Brain microvascular endothelial cell (primary cell): Measurements from ENCODE around the gene TARM1.
"Not testable (repeated sequence)": the region's sequence is repeated elsewhere in the genome, so short reads cannot be mapped to it uniquely, and the experiment has no call there.

Experiments used
- DNase-seq: peaks from one replicate; pipeline ENCODE4 v3.0.0-alpha.2; 2020
- H3K27ac ChIP-seq: fragments of 250-450 bp; sonication (Bioruptor Pico); 2 replicates; pipeline ENCODE4 v1.5.1; 2020; ENCODE audit warnings: mild to moderate bottlenecking, moderate library complexity
- H3K27me3 ChIP-seq: fragments of 250-450 bp; sonication (Bioruptor Pico); replicated peaks from 2 replicates; pipeline ENCODE4 v1.5.1; 2020; ENCODE audit warnings: mild to moderate bottlenecking
- H3K36me3 ChIP-seq: fragments of 250-450 bp; sonication (Bioruptor Pico); replicated peaks from 2 replicates; pipeline ENCODE4 v1.5.1; 2020; ENCODE audit warnings: mild to moderate bottlenecking
- H3K4me3 ChIP-seq: 2 replicates; pipeline ENCODE4 v1.5.1; 2011; ENCODE audit warnings: low read depth, mild to moderate bottlenecking, control low read depth, low read length, moderate library complexity
- CTCF ChIP-seq: IDR thresholded peaks from 2 replicates; pipeline ENCODE4 v1.5.1; 2011; ENCODE audit warnings: low read depth, mild to moderate bottlenecking, moderate library complexity, low read length, control low read depth, inconsistent platforms; ENCODE audit errors: missing control alignments
- in situ Hi-C: cut with HindIII; loops from 2 replicates; pipeline ENCODE4 v1.10.0; 2017; ENCODE audit warnings: low sequenced_read_pairs, low pct_ligation_motif_present

The TARM1 gene

DNA sequence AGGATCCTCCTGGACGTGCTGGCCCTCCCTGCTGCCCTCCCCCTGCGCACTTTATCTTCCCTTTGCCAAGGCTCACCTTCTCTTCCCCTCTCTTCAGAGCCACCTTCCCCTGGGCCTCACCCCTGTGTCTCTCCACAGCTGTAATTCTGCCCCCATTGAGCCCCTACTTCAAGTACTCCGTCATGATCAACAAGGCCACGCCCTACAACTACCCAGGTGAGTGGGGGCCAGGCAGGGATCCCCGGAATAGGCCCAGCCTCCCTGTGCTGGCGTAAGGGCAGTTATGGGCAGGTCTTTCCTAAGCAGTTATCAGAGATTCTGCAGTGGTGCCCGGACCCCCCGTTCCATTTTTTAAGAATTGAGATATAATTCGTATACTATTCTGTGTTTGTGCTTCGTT lies 24.6 kb upstream of the TARM1 start:
- no peak overlapping the region for H3K27ac ChIP-seq
- DNase-seq = no peak
- in situ Hi-C loops = no loop called here
- TF ChIP-seq CTCF = no peak
- H3K27me3 ChIP-seq = no peaks in the 10 kb centered on the region
- no peak overlapping the region for H3K4me3 ChIP-seq
- H3K36me3 ChIP-seq = peaks cover 44% of the 10 kb centered on the region

GRCh38 chr19:54104998-54105715 lies 24.0 kb upstream of the TARM1 start:
- no peak for DNase-seq
- no peak overlapping the region for H3K4me3 ChIP-seq
- H3K36me3 ChIP-seq = peaks cover 41% of the 10 kb centered on the region
- no peak for TF ChIP-seq CTCF
- H3K27me3 ChIP-seq = no peaks in the 10 kb centered on the region
- no peak overlapping the region for H3K27ac ChIP-seq
- in situ Hi-C loops = no loop called here

- DNase-seq = peak; percentile 97
- no peak for TF ChIP-seq CTCF
- in situ Hi-C loops = no loop called here
- peak within 1 kb of the TSS; percentile 26 for H3K27ac ChIP-seq
- H3K4me3 ChIP-seq = peak within 1 kb of the TSS; percentile 99
- H3K27me3 ChIP-seq = no peaks in the 10 kb centered on the region
- peaks cover 22% of the 10 kb centered on the region for H3K36me3 ChIP-seq
Observed at GRCh38 chr19:54102421-54103169, 21.4 kb upstream of the TARM1 start, which contains the start of gene NDUFA3. NDUFA3 (plus strand) TSS chr19:54102855; CDS start chr19:54102879, 24 bp downstream.

GRCh38 chr19:54100561-54100960 lies 19.4 kb upstream of the TARM1 start, which contains the start of gene OSCAR:
OSCAR (minus strand) TSS chr19:54100803; CDS start chr19:54100792, 11 bp downstream.
- H3K27me3 ChIP-seq = no peaks in the 10 kb centered on the region
- no peak within 1 kb of the TSS for H3K27ac ChIP-seq
- in situ Hi-C loops = no loop called here
- DNase-seq = no peak
- no peak for TF ChIP-seq CTCF
- peaks cover 3% of the 10 kb centered on the region for H3K36me3 ChIP-seq
- H3K4me3 ChIP-seq = no peak within 1 kb of the TSS

GRCh38 chr19:54099903-54100255 lies 18.7 kb upstream of the TARM1 start:
- H3K36me3 ChIP-seq, H3K4me3 ChIP-seq, DNase-seq, H3K27ac ChIP-seq, in situ Hi-C loops, H3K27me3 ChIP-seq: not testable (repeated sequence)

DNA sequence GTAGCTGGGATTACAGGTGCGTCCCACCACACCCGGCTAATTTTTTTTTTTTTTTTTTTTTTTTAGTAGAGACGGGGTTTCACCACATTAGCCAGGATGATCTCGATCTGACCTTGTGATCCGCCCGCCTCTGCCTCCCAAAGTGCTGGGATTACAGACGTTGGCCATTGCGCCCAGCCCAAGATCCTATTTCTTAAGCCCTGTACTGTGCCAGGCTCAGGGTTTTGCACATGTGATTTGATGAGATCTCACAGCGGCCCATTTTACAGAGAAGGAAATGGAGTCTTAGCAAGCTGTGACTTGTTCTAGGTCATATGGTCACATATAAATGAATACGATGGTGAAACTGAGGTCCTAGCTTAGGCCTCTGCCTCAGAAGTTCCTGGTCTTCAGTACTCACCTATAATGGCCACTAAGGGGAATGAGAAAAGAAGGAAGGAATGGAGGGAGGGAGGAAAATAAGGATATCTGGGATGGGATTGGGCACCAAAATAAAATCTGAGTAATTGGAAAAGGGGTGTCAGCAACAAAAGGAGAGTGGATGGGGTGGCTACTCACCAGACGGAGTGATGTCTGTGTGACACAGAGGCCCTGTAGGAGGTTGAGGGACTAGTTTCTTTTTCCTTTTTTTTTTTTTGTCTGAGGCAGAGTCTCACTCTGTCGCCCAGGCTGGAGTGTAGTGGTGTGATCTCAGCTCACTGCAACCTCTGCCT lies 18.2 kb upstream of the TARM1 start:
- Histone ChIP-seq H3K4me3 (no peak overlapping the region), H3K27me3 (no peaks in the 10 kb centered on the region), H3K27ac (no peak overlapping the region), H3K36me3 (no peaks in the 10 kb centered on the region)
- no peak for DNase-seq
- TF ChIP-seq CTCF = no peak
- in situ Hi-C loops = no loop called here
